Activated T-helper 1 cell treated with anti-CD3 and anti-CD28 coated beads, Interleukin-12 subunit alpha, Interleukin-12 subunit beta, Interleukin-2, Interleukin-4 antibody, amounts not matched to agents 30 ng/mL and 10 ng/mL and 1 ng/mL, durations not matched to agents 14 hours and 24 hours and 36 hours (primary cell): ENCODE data around the gene ANKRD31. TPM values are rescaled to one million over a fixed set of nuclear protein-coding genes. Genes with fewer than 3 reads are reported as not detected.
"Not testable (repeated sequence)": the region's sequence is repeated elsewhere in the genome, so short reads cannot be mapped to it uniquely, and the experiment has no call there.

Source experiments
- DNase-seq: peaks from one replicate; pipeline ENCODE4 v3.0.0; 2021; ENCODE audit warnings: low spot score
- H3K27ac Mint-ChIP-seq: one replicate; pipeline ENCODE4 v1.8.0; 2021; ENCODE audit warnings: mild to moderate bottlenecking, mixed read lengths
- H3K27me3 Mint-ChIP-seq: one replicate; pipeline ENCODE4 v1.8.0; 2022; ENCODE audit warnings: mild to moderate bottlenecking, moderate library complexity, mixed read lengths; ENCODE audit not compliant: insufficient read depth
- H3K36me3 Mint-ChIP-seq: one replicate; pipeline ENCODE4 v1.8.0; 2021; ENCODE audit warnings: low read depth, mixed read lengths
- H3K4me1 Mint-ChIP-seq: one replicate; pipeline ENCODE4 v1.8.0; 2021; ENCODE audit warnings: low read depth, mixed read lengths
- H3K4me3 Mint-ChIP-seq: one replicate; pipeline ENCODE4 v1.8.0; 2021; ENCODE audit warnings: mild to moderate bottlenecking, moderate library complexity, mixed read lengths
- H3K9me3 Mint-ChIP-seq: one replicate; pipeline ENCODE4 v1.8.0; 2021; ENCODE audit warnings: mixed read lengths
- intact Hi-C: fragments of 100-400 bp; cut with micrococcal nuclease; formaldehyde crosslinking; loops from one replicate; pipeline ENCODE4 v1.15.1; 2024
- total RNA-seq: library from RNA; stranded (reverse); gene quantifications from 2 replicates; pipeline ENCODE4 v1.2.3, GENCODE V29; 2022

The ANKRD31 gene
- total RNA-seq, 1 donor from 2014 or later: 0.36 TPM

DNA sequence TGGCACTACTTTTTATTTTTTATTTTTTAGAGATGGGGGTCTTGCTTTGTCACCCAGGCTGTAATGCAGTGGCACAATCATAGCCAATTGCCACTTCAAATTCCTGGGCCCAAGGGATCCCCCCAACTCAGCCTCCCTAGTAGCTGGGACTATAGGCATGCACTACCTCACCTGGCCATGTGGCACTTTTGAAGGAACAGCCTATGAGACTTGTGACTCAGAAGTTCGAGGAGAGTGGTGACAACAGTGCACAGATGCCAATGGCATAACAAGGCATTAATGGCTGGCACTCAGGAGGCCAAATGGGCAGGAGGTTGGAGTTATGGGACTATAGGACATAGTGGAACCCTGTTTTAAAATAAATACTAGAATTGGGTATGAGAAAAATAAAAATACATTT lies 33.7 kb downstream of the ANKRD31 start:
- no peak overlapping the region for H3K4me3 Mint-ChIP-seq
- no peaks in the 10 kb centered on the region for H3K9me3 Mint-ChIP-seq
- intact Hi-C loops: no loop called here
- H3K4me1 Mint-ChIP-seq: no peaks in the 10 kb centered on the region
- no peak for DNase-seq
- H3K27me3 Mint-ChIP-seq: peaks cover 3% of the 10 kb centered on the region
- no peaks in the 10 kb centered on the region for H3K36me3 Mint-ChIP-seq
- no peak overlapping the region for H3K27ac Mint-ChIP-seq

DNA sequence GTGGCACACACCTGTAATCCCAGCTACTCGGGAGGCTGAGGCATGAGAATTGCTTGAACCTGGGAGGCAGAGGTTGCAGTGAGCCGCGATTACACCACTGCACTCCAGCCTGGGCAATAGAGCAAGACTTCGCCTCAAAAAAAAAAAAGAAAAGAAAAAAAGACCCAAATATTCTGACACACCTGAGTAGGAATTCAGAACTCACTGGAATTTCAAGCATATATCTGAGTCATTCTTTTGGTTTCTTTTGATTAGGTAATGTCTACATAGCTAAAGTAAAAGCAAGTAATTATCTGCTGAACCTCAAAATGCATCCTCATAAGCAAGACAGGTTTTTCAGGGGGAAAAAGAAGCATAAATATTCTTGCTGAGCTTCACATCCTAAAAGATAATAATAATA lies 35.9 kb downstream of the ANKRD31 start:
- Mint-ChIP-seq H3K36me3 (no peaks in the 10 kb centered on the region), H3K4me3 (no peak overlapping the region), H3K4me1 (no peaks in the 10 kb centered on the region), H3K27ac (no peak overlapping the region), H3K27me3 (peaks cover 2% of the 10 kb centered on the region), H3K9me3 (no peaks in the 10 kb centered on the region)
- intact Hi-C loops: no loop called here
- no peak for DNase-seq

DNA sequence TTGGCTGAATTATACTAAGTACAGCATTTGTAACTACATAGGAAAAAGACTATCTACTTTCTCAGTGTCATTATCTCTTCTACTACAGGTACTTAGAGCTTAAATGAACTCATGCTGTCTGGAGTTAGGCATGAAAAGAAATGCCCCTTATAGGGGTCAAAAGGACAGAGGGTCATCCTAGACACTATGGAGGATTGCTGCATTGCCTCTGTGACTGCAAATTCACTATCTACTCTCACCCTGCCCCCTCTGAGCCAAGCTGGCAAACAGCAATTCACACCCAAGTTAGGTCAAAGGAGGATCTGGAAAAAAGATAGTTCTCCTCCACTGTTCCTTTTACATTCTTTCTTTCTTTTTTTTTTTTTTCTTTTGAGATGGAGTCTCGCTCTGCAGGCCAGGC lies 36.7 kb downstream of the ANKRD31 start:
- H3K9me3 Mint-ChIP-seq: no peaks in the 10 kb centered on the region

DNA sequence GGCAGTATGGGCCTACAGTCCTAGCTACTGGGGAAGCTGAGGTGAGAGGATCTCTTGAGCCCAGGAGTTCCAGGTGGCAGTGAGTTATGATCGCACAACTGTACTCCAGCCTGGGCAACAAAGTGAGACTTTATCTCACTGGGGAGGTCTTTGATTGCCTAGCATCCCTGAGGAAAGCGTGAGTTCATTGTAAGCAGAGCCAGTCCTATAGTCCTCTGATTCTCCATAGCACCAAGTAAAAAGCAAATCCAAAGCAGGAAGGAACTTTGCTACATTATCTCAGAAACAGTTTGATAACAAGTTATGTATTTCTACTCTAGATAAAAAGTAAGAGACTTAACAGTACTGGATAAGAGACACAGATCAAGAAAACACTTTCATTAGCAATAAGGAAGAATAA lies 37.6 kb downstream of the ANKRD31 start:
- H3K27ac Mint-ChIP-seq: no peak overlapping the region
- DNase-seq: no peak
- H3K4me1 Mint-ChIP-seq: no peaks in the 10 kb centered on the region
- intact Hi-C loops: no loop called here
- no peaks in the 10 kb centered on the region for H3K9me3 Mint-ChIP-seq
- H3K27me3 Mint-ChIP-seq: peaks cover 2% of the 10 kb centered on the region
- no peaks in the 10 kb centered on the region for H3K36me3 Mint-ChIP-seq
- no peak overlapping the region for H3K4me3 Mint-ChIP-seq

More for the DNA sequence above, 36.7 kb downstream of the ANKRD31 start:
- Mint-ChIP-seq H3K27ac (no peak overlapping the region), H3K27me3 (peaks cover 2% of the 10 kb centered on the region), H3K4me3 (no peak overlapping the region), H3K36me3 (no peaks in the 10 kb centered on the region), H3K4me1 (no peaks in the 10 kb centered on the region)
- intact Hi-C loops: no loop called here
- DNase-seq: no peak

DNA sequence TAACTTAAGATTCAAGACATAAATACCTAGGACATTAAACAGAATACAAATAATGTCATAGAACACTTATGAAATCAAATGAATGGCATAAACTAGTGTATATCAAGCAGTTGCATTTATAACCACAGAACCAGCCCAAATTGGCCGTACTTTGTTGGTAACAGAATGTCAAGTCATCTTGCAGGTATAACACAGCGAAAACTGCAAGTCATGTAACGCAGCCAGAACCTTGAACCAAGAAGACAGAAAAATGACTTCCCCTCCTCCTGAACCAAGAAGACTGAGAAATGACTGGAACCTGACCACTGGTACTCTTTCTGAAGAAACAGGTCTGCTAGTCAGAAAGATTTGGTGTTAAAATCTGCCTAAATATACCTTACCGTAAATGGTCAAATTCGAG lies 38.9 kb downstream of the ANKRD31 start:
- no peaks in the 10 kb centered on the region for H3K4me1 Mint-ChIP-seq
- no peak overlapping the region for H3K4me3 Mint-ChIP-seq
- H3K27me3 Mint-ChIP-seq: peaks cover 2% of the 10 kb centered on the region
- H3K27ac Mint-ChIP-seq: no peak overlapping the region
- H3K36me3 Mint-ChIP-seq: no peaks in the 10 kb centered on the region
- no peak for DNase-seq
- intact Hi-C loops: no loop called here
- H3K9me3 Mint-ChIP-seq: no peaks in the 10 kb centered on the region

DNA sequence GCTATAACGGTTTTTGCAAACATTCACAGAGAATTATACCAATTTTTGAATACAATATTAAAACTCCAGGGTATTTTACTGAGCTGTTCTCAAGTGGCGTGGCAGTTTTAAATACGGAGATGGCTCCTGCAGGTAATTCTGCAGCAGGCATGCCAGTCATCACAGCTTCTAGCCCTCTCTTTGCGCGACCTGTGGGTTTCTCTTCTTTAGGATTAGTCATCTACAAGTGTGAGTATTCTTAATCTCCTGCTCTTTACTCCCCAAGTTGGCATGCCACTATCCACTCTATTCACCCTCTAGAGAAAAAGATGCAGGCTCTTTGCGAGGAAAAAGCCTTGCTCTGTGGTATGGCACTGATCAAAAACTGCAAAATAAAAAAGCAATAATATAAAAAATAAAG lies 43.9 kb downstream of the ANKRD31 start:
- Mint-ChIP-seq H3K4me1 (no peaks in the 10 kb centered on the region), H3K9me3 (no peaks in the 10 kb centered on the region), H3K27me3 (no peaks in the 10 kb centered on the region), H3K36me3 (no peaks in the 10 kb centered on the region), H3K4me3 (no peak overlapping the region), H3K27ac (no peak overlapping the region)
- DNase-seq: no peak
- intact Hi-C loops: no loop called here

DNA sequence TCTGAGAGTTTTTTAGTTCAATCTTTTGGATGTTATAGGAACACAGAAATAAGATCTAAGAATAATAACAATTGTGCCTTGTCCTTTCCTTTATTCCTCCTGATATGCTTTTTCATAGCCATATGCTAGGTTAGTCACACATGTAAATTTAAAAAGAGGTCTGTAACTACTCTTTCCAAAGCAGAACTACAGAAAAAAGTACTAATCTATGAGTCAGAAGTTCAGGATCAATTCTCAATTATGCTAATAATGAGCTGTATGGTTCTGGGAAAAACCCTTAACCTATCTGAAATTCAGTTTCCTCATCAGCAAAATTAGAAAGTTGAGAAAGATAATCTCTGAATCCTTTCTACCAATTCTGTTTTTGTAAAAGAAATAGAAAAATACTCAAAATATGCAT lies 44.4 kb downstream of the ANKRD31 start:
- Mint-ChIP-seq H3K36me3 (no peaks in the 10 kb centered on the region), H3K4me1 (no peaks in the 10 kb centered on the region), H3K9me3 (no peaks in the 10 kb centered on the region), H3K4me3 (no peak overlapping the region), H3K27me3 (no peaks in the 10 kb centered on the region), H3K27ac (no peak overlapping the region)
- intact Hi-C loops: no loop called here
- no peak for DNase-seq

DNA sequence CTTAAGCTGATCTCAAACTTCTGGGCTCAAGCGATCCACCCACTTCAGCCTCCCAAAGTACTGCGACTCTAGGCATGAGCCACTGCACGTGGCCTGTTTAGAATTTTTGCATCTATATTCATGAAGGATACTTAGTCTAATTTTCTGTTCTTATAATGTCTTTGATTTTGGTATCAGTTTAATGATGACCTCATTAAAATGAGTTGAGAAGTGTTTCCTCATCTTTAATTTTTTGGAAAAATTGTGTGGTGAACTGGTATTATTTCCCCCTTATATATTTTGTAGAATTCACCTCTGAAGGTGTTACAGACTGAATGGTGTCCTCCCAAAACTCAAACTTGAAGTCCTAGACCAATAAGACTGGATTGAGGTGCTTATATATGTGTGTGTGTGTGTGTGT lies 46.5 kb downstream of the ANKRD31 start:
- no peaks in the 10 kb centered on the region for H3K9me3 Mint-ChIP-seq
- no peak for DNase-seq
- no peak overlapping the region for H3K27ac Mint-ChIP-seq
- H3K4me1 Mint-ChIP-seq: no peaks in the 10 kb centered on the region
- H3K27me3 Mint-ChIP-seq: peaks cover 2% of the 10 kb centered on the region
- no peak overlapping the region for H3K4me3 Mint-ChIP-seq
- H3K36me3 Mint-ChIP-seq: no peaks in the 10 kb centered on the region
- intact Hi-C loops: no loop called here

DNA sequence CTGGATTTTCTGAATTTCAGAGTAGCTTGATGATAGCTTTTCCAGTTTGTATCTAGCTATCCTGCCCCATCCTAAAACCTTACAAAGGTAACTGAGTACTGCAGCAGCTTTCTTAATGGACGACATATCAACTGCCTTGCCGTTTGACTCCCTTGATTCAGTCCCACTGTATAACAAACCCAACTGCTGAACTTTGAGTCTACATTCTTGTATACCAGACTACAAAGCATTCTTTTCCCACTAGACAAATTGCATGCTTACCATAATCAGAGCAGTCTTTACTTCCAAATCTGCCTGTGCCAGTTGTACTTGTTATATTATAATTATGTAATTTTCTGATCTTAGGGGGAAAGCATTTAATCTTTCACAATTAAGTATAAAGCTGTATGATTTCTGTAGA lies 47.3 kb downstream of the ANKRD31 start:
- Mint-ChIP-seq H3K27ac (no peak overlapping the region), H3K36me3 (no peaks in the 10 kb centered on the region), H3K4me3 (no peak overlapping the region), H3K9me3 (no peaks in the 10 kb centered on the region), H3K27me3 (peaks cover 2% of the 10 kb centered on the region), H3K4me1 (no peaks in the 10 kb centered on the region)
- DNase-seq: no peak
- intact Hi-C loops: no loop called here

DNA sequence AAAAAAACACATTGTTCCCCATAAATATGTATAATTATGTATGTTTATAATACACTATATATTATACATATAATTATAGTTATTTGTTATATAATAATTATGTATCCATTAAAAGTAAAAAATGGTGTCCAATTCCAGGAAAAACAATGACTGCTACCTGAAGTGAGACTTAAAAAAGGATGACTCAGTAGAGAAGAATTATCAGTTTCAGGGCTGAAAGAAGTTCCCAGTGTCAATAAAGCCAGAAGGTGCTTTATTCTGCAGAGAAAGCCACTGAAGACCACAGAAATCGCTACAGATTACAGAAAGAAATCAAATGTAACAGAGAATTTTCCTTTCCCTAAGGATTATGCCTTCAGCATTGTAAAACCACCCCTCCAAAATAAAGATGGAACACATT lies 50.9 kb downstream of the ANKRD31 start:
- Mint-ChIP-seq H3K9me3 (no peaks in the 10 kb centered on the region), H3K27ac (no peak overlapping the region), H3K27me3 (peaks cover 2% of the 10 kb centered on the region), H3K36me3 (no peaks in the 10 kb centered on the region), H3K4me3 (no peak overlapping the region), H3K4me1 (no peaks in the 10 kb centered on the region)
- no peak for DNase-seq
- intact Hi-C loops: no loop called here

DNA sequence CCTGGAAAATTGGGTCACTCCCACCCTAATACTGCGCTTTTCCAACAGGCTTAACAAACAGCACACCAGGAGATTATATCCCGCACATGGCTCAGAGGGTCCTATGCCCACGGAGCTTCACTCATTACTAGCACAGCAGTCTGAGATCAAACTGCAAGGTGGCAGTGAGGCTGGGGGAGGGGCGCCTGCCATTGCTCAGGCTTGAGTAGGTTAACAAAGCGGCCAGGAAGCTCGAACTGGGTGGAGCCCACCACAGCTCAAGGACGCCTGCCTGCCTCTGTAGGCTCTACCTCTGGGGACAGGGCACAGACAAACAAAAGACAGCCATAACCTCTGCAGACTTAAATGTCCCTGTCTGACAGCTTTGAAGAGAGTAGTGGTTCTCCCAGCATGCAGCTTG lies 60.7 kb downstream of the ANKRD31 start:
- H3K4me3 Mint-ChIP-seq, intact Hi-C loops, DNase-seq, H3K27ac Mint-ChIP-seq, H3K36me3 Mint-ChIP-seq, H3K27me3 Mint-ChIP-seq, H3K4me1 Mint-ChIP-seq: not testable (repeated sequence)
- H3K9me3 Mint-ChIP-seq: peaks cover 16% of the 10 kb centered on the region

DNA sequence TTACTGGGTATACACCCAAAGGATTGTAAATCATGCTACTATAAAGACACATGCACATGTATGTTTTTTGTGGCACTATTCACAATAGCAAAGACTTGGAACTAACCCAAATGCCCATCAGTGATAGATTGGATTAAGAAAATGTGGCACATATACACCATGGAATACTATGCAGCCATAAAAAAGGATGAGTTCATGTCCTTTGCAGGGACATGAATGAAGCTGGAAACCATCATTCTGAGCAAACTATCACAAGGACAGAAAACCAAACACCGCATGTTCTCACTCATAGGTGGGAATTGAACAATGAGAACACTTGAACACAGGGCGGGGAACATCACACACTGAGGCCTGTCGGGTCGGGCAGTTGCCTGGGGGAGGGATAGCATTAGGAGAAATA lies 61.8 kb downstream of the ANKRD31 start:
- peaks cover 16% of the 10 kb centered on the region for H3K9me3 Mint-ChIP-seq
- DNase-seq, H3K4me1 Mint-ChIP-seq, H3K27me3 Mint-ChIP-seq, H3K4me3 Mint-ChIP-seq, H3K36me3 Mint-ChIP-seq, H3K27ac Mint-ChIP-seq, intact Hi-C loops: not testable (repeated sequence)

DNA sequence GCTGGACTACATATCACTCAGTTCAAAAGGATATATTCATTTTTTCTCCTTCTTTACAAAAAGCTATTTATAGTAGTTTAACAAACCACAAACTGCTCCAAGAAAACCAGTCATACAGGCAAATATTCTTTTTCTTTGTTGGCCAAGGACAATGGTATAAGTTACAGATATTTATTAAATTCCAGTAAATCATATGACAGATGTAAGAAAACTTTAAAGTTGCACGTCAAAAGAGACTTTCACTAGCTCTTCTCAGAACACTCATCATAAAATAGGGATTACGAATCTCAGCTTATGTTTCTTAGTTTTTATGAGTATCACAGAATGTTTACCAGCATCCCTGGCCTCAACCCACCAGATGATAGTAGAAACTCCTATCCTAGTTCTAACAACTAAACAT lies 67.2 kb downstream of the ANKRD31 start:
- Mint-ChIP-seq H3K9me3 (peaks cover 9% of the 10 kb centered on the region), H3K27ac (no peak overlapping the region), H3K36me3 (no peaks in the 10 kb centered on the region)

DNA sequence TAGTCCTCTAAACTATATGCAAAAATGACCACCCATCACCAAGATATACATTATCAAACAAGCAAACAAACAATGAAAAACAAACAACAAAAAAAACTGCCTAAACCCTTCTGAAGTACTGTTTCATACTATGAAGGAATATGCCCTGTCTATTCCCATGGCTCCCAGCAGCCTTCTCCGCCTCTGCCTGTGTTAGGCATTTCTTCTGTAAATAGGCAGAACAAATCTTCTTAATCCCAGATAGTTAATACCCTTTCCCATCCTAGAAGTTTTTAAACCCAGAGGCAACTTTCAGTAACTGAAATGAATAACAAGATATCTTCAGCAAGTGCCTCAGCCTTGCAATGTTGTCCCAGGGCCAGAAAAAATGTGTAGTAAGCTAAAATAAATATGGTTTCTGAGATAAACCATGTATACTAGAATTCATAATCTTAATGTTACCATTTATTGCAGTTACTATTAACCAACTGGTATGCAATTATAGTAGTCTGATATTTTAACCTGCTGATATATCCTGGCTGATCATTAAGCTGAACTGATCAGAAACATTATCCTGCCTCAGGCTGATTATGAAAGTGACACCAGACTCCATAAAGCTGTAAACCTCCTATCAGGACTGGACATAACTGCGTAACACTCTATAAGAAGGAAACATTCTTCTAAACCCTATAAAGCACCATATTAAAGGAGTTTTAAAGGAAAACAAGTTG lies 68.5 kb downstream of the ANKRD31 start:
- H3K36me3 Mint-ChIP-seq: no peaks in the 10 kb centered on the region
- H3K4me1 Mint-ChIP-seq: no peaks in the 10 kb centered on the region
- H3K27ac Mint-ChIP-seq: no peak overlapping the region
- no peaks in the 10 kb centered on the region for H3K27me3 Mint-ChIP-seq
- H3K9me3 Mint-ChIP-seq: no peaks in the 10 kb centered on the region
- DNase-seq: no peak
- intact Hi-C loops: no loop called here
- H3K4me3 Mint-ChIP-seq: no peak overlapping the region

More for the DNA sequence above, 67.2 kb downstream of the ANKRD31 start:
- DNase-seq: no peak
- Mint-ChIP-seq H3K27me3 (no peaks in the 10 kb centered on the region), H3K4me3 (no peak overlapping the region), H3K4me1 (no peaks in the 10 kb centered on the region)
- intact Hi-C loops: no loop called here
